ENCODE data around the gene KRT76. TPM values are rescaled to one million over a fixed set of nuclear protein-coding genes. Genes with fewer than 3 reads are reported as not detected.

The KRT76 gene
- total RNA-seq, 4 donors from 2014 or later, result not detected

DNA sequence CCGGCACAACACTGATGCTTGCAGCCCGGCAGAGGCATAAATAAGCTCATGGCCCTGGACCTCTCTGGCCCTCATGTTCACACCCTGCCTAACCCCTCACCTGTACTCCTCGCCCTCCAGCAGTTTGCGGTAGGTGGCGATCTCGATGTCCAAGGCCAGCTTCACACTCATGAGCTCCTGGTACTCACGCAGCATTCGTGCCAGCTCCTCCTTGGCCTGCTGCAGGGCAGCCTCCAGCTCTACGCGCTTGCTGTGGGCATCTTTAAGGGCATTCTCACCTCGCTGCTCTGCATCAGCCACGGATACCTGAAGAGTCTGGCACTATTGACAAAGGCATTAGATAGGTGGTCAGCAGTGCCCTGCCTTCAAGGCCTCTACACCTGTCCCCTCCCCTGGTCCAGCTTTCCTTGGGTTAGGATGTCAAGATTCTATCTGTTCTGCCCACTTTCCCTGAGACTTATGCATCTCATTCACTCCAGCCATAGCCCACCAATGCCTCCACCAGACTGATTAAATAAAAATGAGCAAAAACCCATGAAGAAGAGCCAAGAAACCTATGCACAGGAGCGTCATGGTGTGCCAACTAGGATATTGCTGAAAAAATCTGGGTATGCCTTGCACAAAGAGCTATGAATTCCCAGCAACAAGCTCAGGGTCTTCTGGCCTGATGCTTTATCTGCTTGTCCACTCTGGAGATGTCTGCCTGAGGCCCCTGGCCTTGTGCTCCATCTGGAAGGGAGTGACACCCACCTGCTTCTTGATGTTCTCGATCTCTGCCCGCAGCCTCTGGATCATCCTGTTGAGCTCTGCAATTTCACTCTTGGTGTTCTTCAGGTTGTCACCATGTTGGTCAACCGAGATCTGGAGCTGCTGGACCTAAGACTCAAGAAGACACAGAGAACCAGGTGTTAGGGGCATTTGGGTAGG is 30.7 kb upstream of the KRT76 start:
- H3K27ac ChIP-seq, result no peak overlapping the region
- no peak for DNase-seq
- intact Hi-C loops (cut with DNase I; ENCODE audit: low total_unique reads), result no loop called here
- 68 to 83% methylated on average over 3 to 16 of the region's 16 CpGs for WGBS, 2 donors (ENCODE audit: low coverage in 1 of 2)
- no peaks in the 10 kb centered on the region for H3K36me3 ChIP-seq
- H3K9me3 ChIP-seq, result no peaks in the 10 kb centered on the region
- no peaks in the 10 kb centered on the region for H3K27me3 ChIP-seq
- in situ Hi-C loops (cut with MboI; ENCODE audit: low pct_ligation_motif_present in 1 of 4, low pct_unique_long_range_greater_than_20kb in 1 of 4, low sequenced_read_pairs in 3 of 4), result no loop called here
- TF ChIP-seq EP300 (IDR thresholded peaks at IDR 0.05; ENCODE audit: low read depth) (no peak), POLR2A (IDR thresholded peaks at IDR 0.05) (no peak), POLR2AphosphoS5 (IDR thresholded peaks at IDR 0.05) (no peak)
- TF ChIP-seq, protein P1, sequence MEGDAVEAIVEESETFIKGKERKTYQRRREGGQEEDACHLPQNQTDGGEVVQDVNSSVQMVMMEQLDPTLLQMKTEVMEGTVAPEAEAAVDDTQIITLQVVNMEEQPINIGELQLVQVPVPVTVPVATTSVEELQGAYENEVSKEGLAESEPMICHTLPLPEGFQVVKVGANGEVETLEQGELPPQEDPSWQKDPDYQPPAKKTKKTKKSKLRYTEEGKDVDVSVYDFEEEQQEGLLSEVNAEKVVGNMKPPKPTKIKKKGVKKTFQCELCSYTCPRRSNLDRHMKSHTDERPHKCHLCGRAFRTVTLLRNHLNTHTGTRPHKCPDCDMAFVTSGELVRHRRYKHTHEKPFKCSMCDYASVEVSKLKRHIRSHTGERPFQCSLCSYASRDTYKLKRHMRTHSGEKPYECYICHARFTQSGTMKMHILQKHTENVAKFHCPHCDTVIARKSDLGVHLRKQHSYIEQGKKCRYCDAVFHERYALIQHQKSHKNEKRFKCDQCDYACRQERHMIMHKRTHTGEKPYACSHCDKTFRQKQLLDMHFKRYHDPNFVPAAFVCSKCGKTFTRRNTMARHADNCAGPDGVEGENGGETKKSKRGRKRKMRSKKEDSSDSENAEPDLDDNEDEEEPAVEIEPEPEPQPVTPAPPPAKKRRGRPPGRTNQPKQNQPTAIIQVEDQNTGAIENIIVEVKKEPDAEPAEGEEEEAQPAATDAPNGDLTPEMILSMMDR (IDR thresholded peaks at IDR 0.05), result no peak
- H3K4me3 ChIP-seq, result no peak overlapping the region
- H3K4me1 ChIP-seq, result no peaks in the 10 kb centered on the region

DNA sequence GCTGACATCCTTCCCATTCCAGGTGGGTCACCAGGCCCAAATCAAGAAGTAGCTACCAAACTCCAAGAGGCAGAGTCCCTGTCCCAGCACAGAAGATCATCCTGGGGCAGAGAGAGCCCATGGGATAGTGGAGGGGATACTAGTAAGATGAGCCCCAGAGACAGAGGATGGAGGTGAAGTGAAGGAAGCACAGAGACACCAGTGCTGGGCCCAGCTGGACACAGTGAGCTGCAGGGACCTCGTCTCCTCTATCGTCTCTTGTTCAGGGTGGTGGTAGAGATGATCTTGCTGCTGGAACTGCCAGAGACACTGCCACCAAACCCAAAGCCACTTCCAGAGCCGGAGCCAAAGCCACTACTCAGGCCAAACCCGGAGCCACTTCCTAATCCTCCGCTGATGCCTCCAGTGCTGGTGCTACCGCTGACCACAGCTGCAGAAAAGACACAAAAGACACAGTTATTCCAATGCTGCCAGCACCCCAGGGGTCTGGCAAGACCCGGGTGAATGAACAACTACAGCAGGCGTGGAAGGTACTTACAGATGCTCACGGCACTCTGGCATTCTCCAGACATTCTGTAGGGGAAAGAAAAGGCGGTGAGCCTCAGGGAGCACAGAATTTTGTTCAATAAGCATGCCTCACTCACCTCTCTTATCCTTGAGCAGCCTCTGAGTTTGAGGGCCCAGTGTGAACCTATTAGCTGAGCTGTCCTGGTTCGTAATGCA is 29.8 kb upstream of the KRT76 start:
- no peaks in the 10 kb centered on the region for H3K9me3 ChIP-seq
- in situ Hi-C loops (cut with MboI; ENCODE audit: low pct_ligation_motif_present in 1 of 4, low pct_unique_long_range_greater_than_20kb in 1 of 4, low sequenced_read_pairs in 3 of 4), result no loop called here
- no peak overlapping the region for H3K27ac ChIP-seq
- TF ChIP-seq, protein P1 (IDR thresholded peaks at IDR 0.05), result no peak
- TF ChIP-seq POLR2A (IDR thresholded peaks at IDR 0.05), result no peak
- no peak for TF ChIP-seq POLR2AphosphoS5 (IDR thresholded peaks at IDR 0.05)
- no peak for TF ChIP-seq EP300 (IDR thresholded peaks at IDR 0.05; ENCODE audit: low read depth)
- DNase-seq, result no peak
- H3K36me3 ChIP-seq, result no peaks in the 10 kb centered on the region
- no peak overlapping the region for H3K4me3 ChIP-seq
- intact Hi-C loops (cut with DNase I; ENCODE audit: low total_unique reads), result no loop called here
- no peaks in the 10 kb centered on the region for H3K27me3 ChIP-seq
- WGBS, 2 donors (ENCODE audit: low coverage in 1 of 2), result 80% methylated on average over 11 of the region's 11 CpGs; no CpG with 5 or more reads in 1 of the 2 donors
- no peaks in the 10 kb centered on the region for H3K4me1 ChIP-seq

DNA sequence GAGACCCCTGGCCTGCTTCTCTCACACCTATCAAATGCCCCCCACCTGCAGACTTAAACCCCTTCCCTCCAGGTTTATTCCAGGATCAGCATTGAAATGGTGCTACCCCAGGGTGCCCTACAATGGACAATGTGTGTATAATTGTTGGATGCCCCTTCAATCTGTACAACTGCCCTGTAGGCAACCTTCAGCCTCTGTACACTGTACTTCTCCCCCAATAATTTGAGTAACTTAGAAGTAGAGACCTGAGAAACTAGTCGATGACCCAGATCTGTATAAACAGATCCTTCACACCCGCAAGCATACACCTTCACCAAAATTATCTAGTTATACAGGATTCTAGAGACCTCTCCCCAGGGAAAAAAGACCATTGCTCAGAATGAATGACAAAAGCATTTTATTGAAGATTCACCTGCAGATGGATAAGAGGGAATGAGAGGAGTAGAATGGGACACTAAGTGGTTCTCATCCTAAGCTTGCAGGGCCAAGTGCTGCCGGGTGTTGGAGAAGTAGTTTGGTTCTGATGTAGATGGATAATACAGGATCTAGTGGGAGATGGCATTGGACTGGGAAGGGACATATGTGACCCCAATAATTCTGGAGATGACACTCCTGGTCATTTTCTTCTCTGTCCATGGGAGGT is 29.1 kb upstream of the KRT76 start:
- intact Hi-C loops (cut with DNase I; ENCODE audit: low total_unique reads), result no loop called here
- WGBS, 2 donors (ENCODE audit: low coverage in 1 of 2), result 94 to 100% methylated on average over 1 to 3 of the region's 3 CpGs
- TF ChIP-seq, protein P1 (IDR thresholded peaks at IDR 0.05), result no peak
- TF ChIP-seq EP300 (IDR thresholded peaks at IDR 0.05; ENCODE audit: low read depth) (no peak), POLR2AphosphoS5 (IDR thresholded peaks at IDR 0.05) (no peak), POLR2A (IDR thresholded peaks at IDR 0.05) (no peak)
- Histone ChIP-seq H3K9me3 (no peaks in the 10 kb centered on the region), H3K4me1 (no peaks in the 10 kb centered on the region), H3K27ac (no peak overlapping the region), H3K27me3 (no peaks in the 10 kb centered on the region), H3K36me3 (no peaks in the 10 kb centered on the region), H3K4me3 (no peak overlapping the region)
- in situ Hi-C loops (cut with MboI; ENCODE audit: low pct_ligation_motif_present in 1 of 4, low pct_unique_long_range_greater_than_20kb in 1 of 4, low sequenced_read_pairs in 3 of 4), result no loop called here
- DNase-seq, result no peak

DNA sequence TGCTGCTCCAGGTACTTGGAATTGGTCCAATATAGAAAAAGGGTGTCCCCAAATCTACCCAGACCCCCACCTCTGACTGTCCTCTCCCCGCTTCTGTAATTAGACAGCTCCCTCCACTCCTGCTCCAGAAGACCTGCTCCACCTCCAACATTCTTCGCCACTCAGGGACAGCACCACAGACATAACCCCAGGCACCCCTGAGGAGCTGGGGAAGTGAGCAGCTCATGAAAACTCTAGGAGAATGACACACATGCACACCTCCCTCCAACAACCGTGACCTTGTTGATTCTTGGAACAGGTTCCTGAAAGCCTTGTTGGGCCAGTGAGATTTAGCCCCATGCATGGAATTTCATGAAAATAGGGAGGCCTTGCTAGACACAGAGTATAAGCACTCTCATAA is 28.6 kb upstream of the KRT76 start:
- no peak overlapping the region for H3K27ac ChIP-seq
- intact Hi-C loops (cut with DNase I; ENCODE audit: low total_unique reads) (no loop called here), in situ Hi-C loops (cut with MboI; ENCODE audit: low pct_ligation_motif_present in 1 of 4, low pct_unique_long_range_greater_than_20kb in 1 of 4, low sequenced_read_pairs in 3 of 4) (no loop called here)
- H3K4me3 ChIP-seq, result no peak overlapping the region
- 79 to 83% methylated on average over 1 to 3 of the region's 3 CpGs for WGBS, 2 donors (ENCODE audit: low coverage in 1 of 2)
- H3K4me1 ChIP-seq, result peaks cover 0 to 3% (median 1%) of the 10 kb centered on the region in 4 donors
- no peaks in the 10 kb centered on the region for H3K9me3 ChIP-seq
- no peak for DNase-seq
- TF ChIP-seq POLR2AphosphoS5 (IDR thresholded peaks at IDR 0.05) (no peak), EP300 (IDR thresholded peaks at IDR 0.05; ENCODE audit: low read depth) (no peak), POLR2A (IDR thresholded peaks at IDR 0.05) (no peak)
- TF ChIP-seq, protein P1 (IDR thresholded peaks at IDR 0.05), result no peak
- H3K36me3 ChIP-seq, result no peaks in the 10 kb centered on the region
- no peaks in the 10 kb centered on the region for H3K27me3 ChIP-seq
